HepG2 (cell line): ENCODE data around the gene YY1AP1. TPM values are rescaled to one million over a fixed set of nuclear protein-coding genes. Genes with fewer than 3 reads are reported as not detected.
"Not testable (repeated sequence)": the region's sequence is repeated elsewhere in the genome, so short reads cannot be mapped to it uniquely, and the experiment has no call there.

Experiments used
- ATAC-seq: fragments of 200-7000 bp; cut with Tn5 transposase; 3 replicates; pipeline ENCODE4 v1.9.1; 2020; ENCODE audit warnings: mild to moderate bottlenecking, moderate library complexity
- BruUV-seq: library from RNA; stranded (reverse); fragments of 400-500 nt; replicated peaks from 2 replicates; lab custom pipeline; 2021; lab: Mats Ljungman, UMichigan
- CTCF ChIA-PET: fragments of 300-600 bp; formaldehyde crosslinking; extraction: SDS; loops from one replicate; lab custom pipeline; 2021; ENCODE audit warnings: low total read pairs, inconsistent platforms, low intra/inter-chr PET ratio; lab: Yijun Ruan, JAX
- POLR2A ChIA-PET: fragments of 350-600 bp; sonication (Branson Sonifier 250); formaldehyde crosslinking; loops from one replicate; lab custom pipeline; 2020; ENCODE audit warnings: antibody characterized with exemption, inconsistent platforms; lab: Yijun Ruan, JAX
- DNase-seq: peaks from one replicate; pipeline ENCODE4 v3.0.0-alpha.2; 2015; ENCODE audit warnings: low spot score
- FAIRE-seq: peaks from 3 replicates; lab custom pipeline; 2011; peaks lifted over from hg19 to GRCh38; lab: Jason Lieb, UNC
- H2AFZ ChIP-seq: one replicate; pipeline ENCODE4 v1.6.1; 2011; ENCODE audit warnings: low read length, inconsistent platforms
- H3K27ac ChIP-seq: fragments of 300-600 bp; 3 replicates; pipeline ENCODE4 v1.8.0; 2011; ENCODE audit warnings: mixed run types, mild to moderate bottlenecking, mixed read lengths, low read length, inconsistent platforms; ENCODE audit not compliant: insufficient read depth; ENCODE audit errors: extremely low read length
- H3K27me3 ChIP-seq, 2 experiments: fragments of 200-600 bp in 1 of 2; 2 replicates in 1 of 2; 3 replicates in 1 of 2; pipeline versions ENCODE4 v1.6.0 to v1.8.0; 2011; ENCODE audit warnings: low read length in 2 of 2, mild to moderate bottlenecking in 2 of 2, moderate library complexity in 2 of 2, inconsistent platforms in 1 of 2; ENCODE audit not compliant: insufficient read depth in 2 of 2, control insufficient read depth in 1 of 2
- H3K36me3 ChIP-seq, 2 experiments: fragments of 200-600 bp in 1 of 2; replicated peaks in 1 of 2; 2 replicates in 1 of 2; 3 replicates in 1 of 2; pipeline versions ENCODE4 v1.5.1 to v1.8.0; 2011; ENCODE audit warnings: low read length in 2 of 2, inconsistent platforms in 1 of 2; ENCODE audit not compliant: insufficient read depth in 2 of 2, control insufficient read depth in 1 of 2
- H3K4me1 ChIP-seq: 2 replicates; pipeline ENCODE4 v1.5.1; 2012; ENCODE audit warnings: low read length, inconsistent platforms; ENCODE audit not compliant: insufficient read depth
- H3K4me2 ChIP-seq: 2 replicates; pipeline ENCODE4 v1.6.0; 2011; ENCODE audit warnings: low read depth, low read length, inconsistent platforms
- H3K4me3 ChIP-seq, 3 experiments: fragments of 200-600 bp in 1 of 3; sonication (generic), shearing (Covaris generic) in 1 of 3; replicated peaks in 1 of 3; 2 replicates each; pipeline ENCODE4 v1.5.1; 2011 to 2016; ENCODE audit warnings: low read length in 3 of 3, inconsistent platforms in 2 of 3, low read depth in 2 of 3, mild to moderate bottlenecking in 2 of 3, control low read depth in 1 of 3, mixed read lengths in 1 of 3; ENCODE audit not compliant: insufficient read depth in 1 of 3
- H3K79me2 ChIP-seq: one replicate; pipeline ENCODE4 v1.6.1; 2011; ENCODE audit warnings: low read length, inconsistent platforms; ENCODE audit not compliant: insufficient read depth
- H3K9ac ChIP-seq: 2 replicates; pipeline ENCODE4 v1.6.0; 2011; ENCODE audit warnings: mild to moderate bottlenecking, low read depth, low read length, inconsistent platforms; ENCODE audit not compliant: insufficient read depth
- H3K9me3 ChIP-seq: 2 replicates; pipeline ENCODE4 v1.5.1; 2012; ENCODE audit warnings: mild to moderate bottlenecking, low read length
- H4K20me1 ChIP-seq: 2 replicates; pipeline ENCODE4 v1.6.0; 2011; ENCODE audit warnings: inconsistent platforms, mild to moderate bottlenecking, low read length, moderate library complexity; ENCODE audit not compliant: insufficient read depth
- ZKSCAN1 ChIP-seq: fragments of 150-350 bp; IDR thresholded peaks from 2 replicates; pipeline ENCODE4 v1.6.1; 2014; ENCODE audit warnings: low read length
- ZNF619 ChIP-seq: sonication (generic); formaldehyde crosslinking; IDR thresholded peaks from 2 replicates; pipeline ENCODE4 v1.4.0; 2020; ENCODE audit warnings: mild to moderate bottlenecking, missing genetic modification reagents
- WGBS: methylation state at CpG from one replicate; pipeline ENCODE4 v1.1.6; 2017; ENCODE audit warnings: low lambda C conversion rate; 5-methylcytosine and 5-hydroxymethylcytosine counted together
- in situ Hi-C: cut with HindIII; loops from 2 replicates; pipeline ENCODE4 v1.10.0; 2017; ENCODE audit warnings: low pct_unique_long_range_greater_than_20kb; ENCODE audit not compliant: extremely low pct_ligation_motif_present
- intact Hi-C: fragments of 100-400 bp; cut with micrococcal nuclease; formaldehyde crosslinking; loops from one replicate; pipeline ENCODE4 v1.10.0; 2022; ENCODE audit not compliant: unreplicated experiment
- polyA plus RNA-seq, 8 experiments: library from polyadenylated mRNA; depleted of rRNA in 3 of 8; stranded (reverse) in 7 of 8; unstranded in 1 of 8; fragments of >200 nt; fragmentation: Illumina TruSeq in 4 of 8; extraction: Trizol in 4 of 8; gene quantifications; 2 replicates each; pipeline versions ENCODE4 v1.2.1 to v1.2.3, GENCODE V29; 2011 to 2016; ENCODE audit warnings: low read depth in 4 of 8, missing spikeins in 1 of 8, mixed read lengths in 1 of 8; ENCODE audit not compliant: insufficient read depth in 1 of 8
- total RNA-seq, 5 experiments: library from RNA; depleted of rRNA; stranded (reverse); fragments of >200 nt; fragmentation: Illumina TruSeq; extraction: Trizol; gene quantifications; 2 replicates each; pipeline ENCODE4 v1.2.3, GENCODE V29; 2016; ENCODE audit warnings: low read depth in 1 of 5
- TF ChIP-seq, protein P1 (sequence below): sonication (generic); formaldehyde crosslinking; IDR thresholded peaks from 2 replicates; pipeline ENCODE4 v1.4.0; 2020; ENCODE audit warnings: missing genetic modification reagents

Gene YY1AP1
- total and polyA plus RNA-seq, 2 of the 13 experiments (the other 11 are each of a cell fraction or from before 2014, with no cell fraction given) = 28.5 to 69.4 TPM

DNA sequence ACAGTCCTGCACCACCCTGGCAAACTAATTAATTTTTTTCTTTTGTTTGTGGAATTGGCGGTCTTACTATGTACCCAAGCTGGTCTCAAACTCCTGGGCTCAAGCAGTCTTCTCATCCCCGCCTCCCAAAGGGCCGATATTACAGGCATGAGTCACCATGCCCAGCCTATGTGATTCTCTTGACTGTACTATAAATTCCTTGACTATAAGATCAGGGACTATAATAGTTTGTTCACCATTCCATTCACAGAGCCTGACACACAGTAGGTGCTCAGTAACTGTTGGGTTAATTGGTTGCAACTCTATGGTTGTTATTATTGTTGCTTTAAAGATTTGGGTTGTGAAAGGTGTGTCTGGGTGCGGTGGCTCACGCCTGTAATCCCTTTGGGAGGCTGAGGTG, 17.6 kb upstream of the YY1AP1 start:
- ATAC-seq (no peak), DNase-seq (no peak), FAIRE-seq (no peak)
- Histone ChIP-seq H3K27ac (no peak overlapping the region), H3K4me1 (no peaks in the 10 kb centered on the region), H3K9me3 (no peaks in the 10 kb centered on the region), H3K4me2 (no peak overlapping the region), H3K9ac (no peak overlapping the region), H2AFZ (no peak overlapping the region), H3K27me3 (no peaks in the 10 kb centered on the region; a peak in 1 of 5 replicates), H3K79me2 (peaks cover 52% of the 10 kb centered on the region), H4K20me1 (no peaks in the 10 kb centered on the region), H3K36me3 (0 out of 5 replicates have a peak, but pooled peaks cover 1 to 4% of the 10 kb centered on the region in 2 experiments), H3K4me3 (no peak overlapping the region)
- ChIA-PET CTCF (no interaction called here), POLR2A (no interaction called here)
- in situ Hi-C loops = no loop called here
- TF ChIP-seq, protein P1, sequence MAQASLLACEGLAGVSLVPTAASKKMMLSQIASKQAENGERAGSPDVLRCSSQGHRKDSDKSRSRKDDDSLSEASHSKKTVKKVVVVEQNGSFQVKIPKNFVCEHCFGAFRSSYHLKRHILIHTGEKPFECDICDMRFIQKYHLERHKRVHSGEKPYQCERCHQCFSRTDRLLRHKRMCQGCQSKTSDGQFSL (CRISPR knock-in tag) = no peak
- TF ChIP-seq ZKSCAN1 = peak; percentile 74
- no peak for TF ChIP-seq ZNF619 (CRISPR knock-in tag)
- no TSS peak for BruUV-seq
- WGBS = 92% methylated on average over 5 of the region's 5 CpGs
- intact Hi-C loops = no loop called here

DNA sequence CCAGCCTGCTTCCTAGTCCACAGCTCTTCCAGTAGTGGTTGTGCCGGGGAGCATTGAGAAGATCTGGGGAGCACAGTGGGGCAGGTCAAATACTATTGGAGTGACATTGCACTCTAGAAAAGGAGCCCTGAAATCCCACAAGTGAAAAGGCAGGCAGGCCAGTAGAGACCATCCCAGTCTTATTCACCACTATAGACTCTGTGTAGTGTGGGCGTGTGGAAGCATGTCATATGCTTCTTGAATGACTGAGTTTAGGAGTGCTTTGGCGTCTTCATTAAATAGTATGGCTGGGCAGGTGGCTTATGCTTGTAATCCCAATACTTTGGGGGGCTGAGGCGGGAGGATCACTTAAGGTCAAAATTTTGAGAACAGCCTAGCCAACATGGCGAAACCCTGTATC, 15.8 kb upstream of the YY1AP1 start:
- H3K79me2 ChIP-seq = peaks cover 60% of the 10 kb centered on the region
- CTCF ChIA-PET, H3K4me3 ChIP-seq, H2AFZ ChIP-seq, H3K36me3 ChIP-seq, DNase-seq, ATAC-seq, POLR2A ChIA-PET, FAIRE-seq, intact Hi-C loops, H3K4me2 ChIP-seq, H4K20me1 ChIP-seq, H3K9me3 ChIP-seq, in situ Hi-C loops, H3K4me1 ChIP-seq, H3K27ac ChIP-seq, BruUV-seq, H3K9ac ChIP-seq, H3K27me3 ChIP-seq: not testable (repeated sequence)
- 100% methylated on average over 4 of the region's 5 CpGs for WGBS
